ENCODE measurements around the gene LRP5. TPM values are rescaled to one million over a fixed set of nuclear protein-coding genes. Genes with fewer than 3 reads are reported as not detected.

The LRP5 gene
- total RNA-seq, 1 experiment from 2014 or later: 55.2 TPM

- Histone ChIP-seq H3K79me2 (ENCODE audit: insufficient read depth, low read length) (no peaks in the 10 kb centered on the region), H3K9me2 (ENCODE audit: insufficient read depth) (no peaks in the 10 kb centered on the region), H4K20me1 (ENCODE audit: insufficient read depth) (no peaks in the 10 kb centered on the region), H3K9me3 (ENCODE audit: control insufficient read depth in 1 of 2, insufficient read depth in 1 of 2, low read depth in 1 of 2, low read length in 2 of 2) (no peaks in the 10 kb centered on the region), H3K27me3 (ENCODE audit: insufficient read depth, low read length) (no peaks in the 10 kb centered on the region), H2AFZ (ENCODE audit: low read depth, low read length, poor library complexity, severe bottlenecking) (no peak overlapping the region), H3K4me3 (replicated peaks in 1 of 2; ENCODE audit: low read depth in 1 of 2, low read length in 2 of 2) (no peak overlapping the region), H3K36me3 (ENCODE audit: control insufficient read depth in 1 of 2, insufficient read depth in 2 of 2, low read length in 2 of 2) (no peaks in the 10 kb centered on the region), H3K27ac (ENCODE audit: low read depth, low read length) (no peak overlapping the region), H3K4me2 (ENCODE audit: low read length) (no peak overlapping the region), H3K4me1 (ENCODE audit: control insufficient read depth in 1 of 2, insufficient read depth in 2 of 2, low read length in 2 of 2) (peaks cover 6 to 22% of the 10 kb centered on the region in 2 experiments; a peak in 3 of 4 replicates), H3K9ac (ENCODE audit: low read length) (no peak overlapping the region)
- intact Hi-C loops (cut with micrococcal nuclease): loop anchor here (2.0 kb wide), 1 partner anchor 87 kb away; no protein-coding TSS in a partner anchor
- no TSS peak for BruUV-seq (replicated peaks)
- TF ChIP-seq ZNF274 (IDR thresholded peaks at IDR 0.05; ENCODE audit: low read depth, low read length): no peak
- no peak for TF ChIP-seq SIN3A (IDR thresholded peaks at IDR 0.05; ENCODE audit: low read depth)
- no peak for TF ChIP-seq ATF3 (IDR thresholded peaks at IDR 0.05)
- no peak for TF ChIP-seq TCF7L2 (IDR thresholded peaks at IDR 0.05; ENCODE audit: borderline replicate concordance, extremely low read depth, insufficient read depth, insufficient read length)
- no peak for TF ChIP-seq SP1 (IDR thresholded peaks at IDR 0.05; ENCODE audit: low read depth)
- TF ChIP-seq ZBTB33 (IDR thresholded peaks at IDR 0.05; ENCODE audit: extremely low read depth, insufficient replicate concordance, low read length): no peak
- TF ChIP-seq SRF (IDR thresholded peaks at IDR 0.05; ENCODE audit: low read depth): no peak
- no peak for TF ChIP-seq ZFX (IDR thresholded peaks at IDR 0.05)
- no peak for TF ChIP-seq CEBPB (IDR thresholded peaks at IDR 0.05; ENCODE audit: low read depth)
- TF ChIP-seq CBX3 (IDR thresholded peaks at IDR 0.05; ENCODE audit: low read depth): no peak
- no peak for TF ChIP-seq YY1 (IDR thresholded peaks at IDR 0.05; ENCODE audit: extremely low read depth, insufficient replicate concordance, low read depth, low read length)
- no peak for TF ChIP-seq EGR1 (IDR thresholded peaks at IDR 0.05; ENCODE audit: low read depth)
- TF ChIP-seq CTCF (IDR thresholded peaks at IDR 0.05 in 2 of 3, conservative IDR thresholded peaks at IDR 0.05 in 1 of 3; ENCODE audit: borderline replicate concordance in 1 of 3, insufficient read depth in 1 of 3, low read depth in 2 of 3, low read length in 2 of 3): no peak
- TF ChIP-seq EZH2phosphoT487 (IDR thresholded peaks at IDR 0.05; ENCODE audit: borderline replicate concordance): no peak
- TF ChIP-seq POLR2AphosphoS5 (IDR thresholded peaks at IDR 0.05; ENCODE audit: low read depth, low read length): no peak
- TF ChIP-seq POLR2A (IDR thresholded peaks at IDR 0.05; ENCODE audit: borderline replicate concordance, extremely low read depth, insufficient read depth, insufficient read length): no peak
- no peak for TF ChIP-seq RAD21 (IDR thresholded peaks at IDR 0.05; ENCODE audit: low read depth)
- no peak for TF ChIP-seq REST (IDR thresholded peaks at IDR 0.05; ENCODE audit: low read depth)
- TF ChIP-seq EZH2 (IDR thresholded peaks at IDR 0.05): no peak
- TF ChIP-seq MAX (IDR thresholded peaks at IDR 0.05): no peak
- no peak for DNase-seq (ENCODE audit: low read depth, low spot score)
- CTCF ChIA-PET: interaction anchor here (0.5 to 5.0 kb wide), 3 partner anchors 24 to 1318 kb away, joined by 3 to 30 read pairs (median 8); partner anchors contain the start of gene C11orf24
- RAD21 ChIA-PET (ENCODE audit: low non-redundant PET in 1 of 2, low total read pairs in 2 of 2, uncharacterized antibody in 2 of 2, unreplicated experiment in 2 of 2): interaction anchor here in 1 of 2 experiments (3.1 kb wide), 1 partner anchor 38 kb away, joined by 12 read pairs; no protein-coding TSS in a partner anchor
- no peak for ATAC-seq
- POLR2A ChIA-PET: interaction anchor here (1.2 kb wide), 1 partner anchor 24 kb away, joined by 4 read pairs; the partner anchor contains the start of gene C11orf24
Measured at GRCh38 chr11:68295940-68296339, 16.5 kb upstream of the LRP5 start.

Measured in HCT116 (cell line).